Naive thymus-derived CD4-positive, alpha-beta T cell (primary cell): ENCODE data around the gene UNC13A. TPM values are rescaled to one million over a fixed set of nuclear protein-coding genes. Genes with fewer than 3 reads are reported as not detected.
A peak's percentile ranks its signal among the peaks of the same experiment; 100 is the strongest.

Experiments used
- ATAC-seq: fragments of 150-1000 bp; cut with Tn5 transposase; 2 replicates; pipeline ENCODE4 v1.10.0; 2021; ENCODE audit warnings: mild to moderate bottlenecking, moderate library complexity
- CTCF ChIA-PET: fragments of 350-600 bp; sonication (Branson Sonifier 250); formaldehyde crosslinking; loops from one replicate; lab custom pipeline; 2021; ENCODE audit warnings: antibody characterized with exemption; lab: Charles Lee
- POLR2A ChIA-PET: fragments of 350-600 bp; sonication (Branson Sonifier 250); formaldehyde crosslinking; loops from one replicate; lab custom pipeline; 2021; ENCODE audit warnings: antibody characterized with exemption, inconsistent platforms; lab: Charles Lee
- DNase-seq, 9 donors: peaks; one replicate each; pipeline versions ENCODE4 v3.0.0 to v3.0.0-alpha.2; 2020 to 2022; ENCODE audit warnings: mixed read lengths in 1 of 9
- H3K27ac ChIP-seq: one replicate; pipeline ENCODE4 v1.7.0; 2013; ENCODE audit warnings: mild to moderate bottlenecking, low read depth, low read length, moderate library complexity
- H3K27me3 ChIP-seq, 2 donors: one replicate each; pipeline ENCODE4 v1.7.0; 2013; ENCODE audit warnings: low read length in 2 of 2, mild to moderate bottlenecking in 2 of 2, moderate library complexity in 2 of 2; ENCODE audit not compliant: control insufficient read depth in 2 of 2, insufficient read depth in 2 of 2
- H3K36me3 ChIP-seq, 3 experiments: 1 replicate in 2 of 3; 2 replicates in 1 of 3; pipeline ENCODE4 v1.7.0; 2013; ENCODE audit warnings: low read length in 3 of 3, mild to moderate bottlenecking in 3 of 3, moderate library complexity in 1 of 3; ENCODE audit not compliant: insufficient read depth in 3 of 3, control insufficient read depth in 2 of 3
- H3K4me1 ChIP-seq, 2 donors: one replicate each; pipeline ENCODE4 v1.7.0; 2013; ENCODE audit warnings: low read length in 2 of 2, mild to moderate bottlenecking in 2 of 2, moderate library complexity in 1 of 2; ENCODE audit not compliant: control insufficient read depth in 2 of 2, insufficient read depth in 2 of 2
- H3K4me3 ChIP-seq: 2 replicates; pipeline ENCODE4 v1.7.0; 2013; ENCODE audit warnings: mild to moderate bottlenecking, low read length
- H3K9me3 ChIP-seq, 3 experiments: 1 replicate in 2 of 3; 2 replicates in 1 of 3; pipeline ENCODE4 v1.7.0; 2013; ENCODE audit warnings: low read length in 3 of 3; ENCODE audit not compliant: control insufficient read depth in 2 of 3
- H3K27ac Mint-ChIP-seq, 9 donors: one replicate each; pipeline ENCODE4 v1.8.0; 2020 to 2022; ENCODE audit warnings: mixed read lengths in 9 of 9, mild to moderate bottlenecking in 8 of 9, moderate library complexity in 5 of 9, inconsistent platforms in 2 of 9
- H3K27me3 Mint-ChIP-seq, 5 donors: one replicate each; pipeline ENCODE4 v1.8.0; 2021 to 2022; ENCODE audit warnings: mixed read lengths in 5 of 5, mild to moderate bottlenecking in 1 of 5
- H3K36me3 Mint-ChIP-seq, 5 donors: one replicate each; pipeline ENCODE4 v1.8.0; 2020 to 2022; ENCODE audit warnings: mixed read lengths in 5 of 5, mild to moderate bottlenecking in 3 of 5, inconsistent platforms in 1 of 5
- H3K4me1 Mint-ChIP-seq, 7 donors: one replicate each; pipeline ENCODE4 v1.8.0; 2020 to 2022; ENCODE audit warnings: mixed read lengths in 7 of 7, mild to moderate bottlenecking in 3 of 7, inconsistent platforms in 1 of 7
- H3K4me3 Mint-ChIP-seq, 10 donors: one replicate each; pipeline ENCODE4 v1.8.0; 2020 to 2022; ENCODE audit warnings: mild to moderate bottlenecking in 10 of 10, mixed read lengths in 10 of 10, moderate library complexity in 6 of 10, inconsistent platforms in 2 of 10
- H3K9me3 Mint-ChIP-seq, 11 donors: one replicate each; pipeline ENCODE4 v1.8.0; 2020 to 2022; ENCODE audit warnings: mixed read lengths in 11 of 11, mild to moderate bottlenecking in 4 of 11, inconsistent platforms in 1 of 11, moderate library complexity in 1 of 11
- intact Hi-C, 2 donors: fragments of 100-400 bp; cut with micrococcal nuclease; formaldehyde crosslinking; loops; one replicate each; pipeline ENCODE4 v1.15.1; 2023
- polyA plus RNA-seq, 2 donors: library from polyadenylated mRNA; unstranded; fragments of 300-500 nt; fragmentation: Illumina TruSeq; gene quantifications; one replicate each; pipeline ENCODE4 v1.2.3, GENCODE V29; 2021
- total RNA-seq, 6 experiments: library from RNA in 5 of 6; stranded (reverse) in 5 of 6; gene quantifications; 1 replicate in 5 of 6; 2 replicates in 1 of 6; pipeline ENCODE4 v1.2.3 and lab custom pipeline; 2021 to 2026

Gene UNC13A
- total and polyA plus RNA-seq, 7 experiments from 2014 or later: 0.02 to 0.30 (median 0.04) TPM; not detected in 1

DNA sequence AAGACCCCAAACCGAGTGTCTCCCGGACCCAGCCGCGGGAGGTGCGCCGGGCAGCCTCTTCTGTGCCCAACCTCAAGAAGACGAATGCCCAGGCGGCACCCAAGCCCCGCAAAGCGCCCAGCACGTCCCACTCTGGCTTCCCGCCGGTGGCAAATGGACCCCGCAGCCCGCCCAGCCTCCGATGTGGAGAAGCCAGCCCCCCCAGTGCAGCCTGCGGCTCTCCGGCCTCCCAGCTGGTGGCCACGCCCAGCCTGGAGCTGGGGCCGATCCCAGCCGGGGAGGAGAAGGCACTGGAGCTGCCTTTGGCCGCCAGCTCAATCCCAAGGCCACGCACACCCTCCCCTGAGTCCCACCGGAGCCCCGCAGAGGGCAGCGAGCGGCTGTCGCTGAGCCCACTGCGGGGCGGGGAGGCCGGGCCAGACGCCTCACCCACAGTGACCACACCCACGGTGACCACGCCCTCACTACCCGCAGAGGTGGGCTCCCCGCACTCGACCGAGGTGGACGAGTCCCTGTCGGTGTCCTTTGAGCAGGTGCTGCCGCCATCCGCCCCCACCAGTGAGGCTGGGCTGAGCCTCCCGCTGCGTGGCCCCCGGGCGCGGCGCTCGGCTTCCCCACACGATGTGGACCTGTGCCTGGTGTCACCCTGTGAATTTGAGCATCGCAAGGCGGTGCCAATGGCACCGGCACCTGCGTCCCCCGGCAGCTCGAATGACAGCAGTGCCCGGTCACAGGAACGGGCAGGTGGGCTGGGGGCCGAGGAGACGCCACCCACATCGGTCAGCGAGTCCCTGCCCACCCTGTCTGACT is 39.0 kb upstream of the UNC13A start:
- H3K36me3 ChIP-seq: peaks cover 0 to 84% (median 11%) of the 10 kb centered on the region in 3 experiments
- no peak overlapping the region for H3K27ac Mint-ChIP-seq
- H3K4me3 Mint-ChIP-seq: no peak overlapping the region
- H3K4me3 ChIP-seq: no peak overlapping the region
- ChIA-PET CTCF (interaction anchor here (0.7 kb wide), 1 partner anchor 205 kb away, joined by 3 read pairs; the partner anchor contains the start of gene CCDC124), POLR2A (no interaction called here)
- H3K27me3 ChIP-seq: no peaks in the 10 kb centered on the region
- no peaks in the 10 kb centered on the region for H3K9me3 Mint-ChIP-seq
- H3K4me1 Mint-ChIP-seq: peaks cover 18 to 38% (median 30%) of the 10 kb centered on the region in 7 donors
- no peak overlapping the region for H3K27ac ChIP-seq
- no peaks in the 10 kb centered on the region for H3K9me3 ChIP-seq
- H3K36me3 Mint-ChIP-seq: peaks cover 4 to 27% (median 11%) of the 10 kb centered on the region in 5 donors
- intact Hi-C loops: no loop called here
- peaks cover 0 to under 1% of the 10 kb centered on the region in 2 donors for H3K4me1 ChIP-seq
- H3K27me3 Mint-ChIP-seq: no peaks in the 10 kb centered on the region
- ATAC-seq (no peak), DNase-seq (no peak)

DNA sequence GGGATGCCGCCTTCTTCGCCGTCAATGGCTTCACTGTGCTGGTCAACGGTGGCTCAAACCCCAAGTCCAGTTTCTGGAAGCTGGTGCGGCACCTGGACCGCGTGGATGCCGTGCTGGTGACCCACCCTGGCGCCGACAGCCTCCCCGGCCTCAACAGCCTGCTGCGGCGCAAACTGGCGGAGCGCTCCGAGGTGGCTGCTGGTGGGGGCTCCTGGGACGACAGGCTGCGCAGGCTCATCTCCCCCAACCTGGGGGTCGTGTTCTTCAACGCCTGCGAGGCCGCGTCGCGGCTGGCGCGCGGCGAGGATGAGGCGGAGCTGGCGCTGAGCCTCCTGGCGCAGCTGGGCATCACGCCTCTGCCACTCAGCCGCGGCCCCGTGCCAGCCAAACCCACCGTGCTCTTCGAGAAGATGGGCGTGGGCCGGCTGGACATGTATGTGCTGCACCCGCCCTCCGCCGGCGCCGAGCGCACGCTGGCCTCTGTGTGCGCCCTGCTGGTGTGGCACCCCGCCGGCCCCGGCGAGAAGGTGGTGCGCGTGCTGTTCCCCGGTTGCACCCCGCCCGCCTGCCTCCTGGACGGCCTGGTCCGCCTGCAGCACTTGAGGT is 38.1 kb upstream of the UNC13A start:
- Histone ChIP-seq H3K27ac (no peak overlapping the region), H3K36me3 (peaks cover 0 to 77% (median 14%) of the 10 kb centered on the region in 3 experiments), H3K4me1 (peaks cover 5% of the 10 kb centered on the region in 2 donors), H3K27me3 (no peaks in the 10 kb centered on the region), H3K4me3 (no peak overlapping the region), H3K9me3 (no peaks in the 10 kb centered on the region)
- H3K36me3 Mint-ChIP-seq: peaks cover 1 to 19% (median 8%) of the 10 kb centered on the region in 5 donors
- H3K27ac Mint-ChIP-seq: no peak overlapping the region
- POLR2A ChIA-PET: no interaction called here
- intact Hi-C loops: no loop called here
- DNase-seq: no peak
- peaks cover 20 to 40% (median 32%) of the 10 kb centered on the region in 7 donors for H3K4me1 Mint-ChIP-seq
- CTCF ChIA-PET: interaction anchor here (1.0 kb wide), 1 partner anchor 130 kb away, joined by 3 read pairs; no protein-coding TSS in a partner anchor
- H3K9me3 Mint-ChIP-seq: no peaks in the 10 kb centered on the region
- H3K27me3 Mint-ChIP-seq: no peaks in the 10 kb centered on the region
- no peak overlapping the region for H3K4me3 Mint-ChIP-seq
- no peak for ATAC-seq

DNA sequence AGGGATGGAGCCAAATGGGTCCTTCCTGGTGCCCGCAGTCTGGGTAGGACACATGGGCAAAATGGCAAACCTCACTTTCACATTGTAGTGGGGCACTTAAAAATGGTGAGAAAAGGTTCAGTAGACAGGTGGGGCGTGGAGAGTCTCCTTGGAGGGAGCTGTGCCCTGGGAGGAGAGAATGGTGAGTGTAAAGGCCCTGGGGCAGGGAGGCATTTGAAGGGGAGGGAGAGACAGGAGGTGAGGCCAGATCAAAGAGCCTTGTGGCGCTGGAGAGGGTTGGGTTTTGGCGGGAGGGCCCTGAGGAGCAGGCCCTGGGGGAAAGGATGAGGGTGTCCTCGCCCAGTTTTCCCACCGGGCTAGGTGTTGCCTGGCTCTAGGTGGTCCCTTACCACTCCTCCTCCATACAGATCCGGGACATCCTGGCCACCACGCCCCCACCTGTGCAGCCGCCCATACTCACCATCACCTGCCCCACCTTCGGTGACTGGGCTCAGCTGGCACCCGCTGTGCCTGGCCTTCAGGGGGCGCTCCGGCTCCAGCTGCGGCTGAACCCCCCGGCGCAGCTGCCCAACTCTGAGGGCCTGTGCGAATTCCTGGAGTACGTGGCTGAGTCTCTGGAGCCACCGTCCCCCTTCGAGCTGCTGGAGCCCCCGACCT is 37.4 kb upstream of the UNC13A start:
- Mint-ChIP-seq H3K27ac (peak overlapping the region in 6 of 9 donors; percentile 8 to 69 (median 52)), H3K27me3 (no peaks in the 10 kb centered on the region), H3K36me3 (peaks cover 0 to 16% (median 4%) of the 10 kb centered on the region in 5 donors), H3K9me3 (no peaks in the 10 kb centered on the region), H3K4me1 (peaks cover 24 to 40% (median 34%) of the 10 kb centered on the region in 7 donors), H3K4me3 (no peak overlapping the region)
- Histone ChIP-seq H3K4me1 (peaks cover 12% of the 10 kb centered on the region in 2 donors), H3K4me3 (no peak overlapping the region), H3K27ac (no peak overlapping the region), H3K9me3 (no peaks in the 10 kb centered on the region), H3K36me3 (peaks cover 0 to 70% (median 14%) of the 10 kb centered on the region in 3 experiments), H3K27me3 (no peaks in the 10 kb centered on the region)
- CTCF ChIA-PET: interaction anchor here (1.0 kb wide), 1 partner anchor 130 kb away, joined by 3 read pairs; no protein-coding TSS in a partner anchor
- ATAC-seq: peak; percentile 20
- POLR2A ChIA-PET: interaction anchor here (0.5 kb wide), 1 partner anchor 106 kb away, joined by 3 read pairs; no protein-coding TSS in a partner anchor
- no peak for DNase-seq
- intact Hi-C loops: loop anchor here in 1 of 2 donors (1.0 kb wide), 1 partner anchor 59 kb away; no protein-coding TSS in a partner anchor

DNA sequence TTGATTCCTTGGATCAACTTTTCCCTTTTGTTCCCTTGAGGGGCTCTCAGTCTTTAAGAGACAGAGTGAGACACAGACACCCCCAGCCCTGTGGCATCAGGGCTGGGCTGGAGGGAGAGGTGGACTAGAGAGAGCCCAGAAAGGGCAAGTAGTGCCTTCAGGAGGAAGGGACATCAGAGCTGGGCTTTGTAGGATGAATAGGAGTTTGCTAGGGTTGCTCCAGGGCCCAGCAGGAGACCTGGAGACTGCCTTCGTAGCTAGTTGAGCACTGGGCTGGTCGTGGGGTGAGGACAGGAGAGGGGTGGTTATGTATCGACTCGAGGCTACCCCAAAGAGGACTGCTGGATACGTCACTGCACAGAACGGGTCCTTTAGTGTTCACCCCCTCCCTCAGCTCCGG is 36.5 kb upstream of the UNC13A start:
- Mint-ChIP-seq H3K9me3 (no peaks in the 10 kb centered on the region), H3K27me3 (no peaks in the 10 kb centered on the region), H3K4me3 (no peak overlapping the region), H3K36me3 (peaks cover 0 to 12% (median 4%) of the 10 kb centered on the region in 5 donors), H3K27ac (peak overlapping the region in 2 of 9 donors; percentile 14 to 78), H3K4me1 (peaks cover 24 to 40% (median 34%) of the 10 kb centered on the region in 7 donors)
- no peak overlapping the region for H3K4me3 ChIP-seq
- H3K4me1 ChIP-seq: peaks cover 18 to 19% of the 10 kb centered on the region in 2 donors
- ChIA-PET CTCF (interaction anchor here (1.0 to 1.2 kb wide), 2 partner anchors 21 to 131 kb away, joined by 3 to 4 read pairs; no protein-coding TSS in a partner anchor), POLR2A (no interaction called here)
- H3K27ac ChIP-seq: no peak overlapping the region
- intact Hi-C loops: loop anchor here in 1 of 2 donors (1.0 kb wide), 1 partner anchor 60 kb away; no protein-coding TSS in a partner anchor
- DNase-seq (no peak), ATAC-seq (no peak)
- H3K36me3 ChIP-seq: peaks cover 0 to 66% (median 14%) of the 10 kb centered on the region in 3 experiments
- no peaks in the 10 kb centered on the region for H3K27me3 ChIP-seq
- H3K9me3 ChIP-seq: no peaks in the 10 kb centered on the region

DNA sequence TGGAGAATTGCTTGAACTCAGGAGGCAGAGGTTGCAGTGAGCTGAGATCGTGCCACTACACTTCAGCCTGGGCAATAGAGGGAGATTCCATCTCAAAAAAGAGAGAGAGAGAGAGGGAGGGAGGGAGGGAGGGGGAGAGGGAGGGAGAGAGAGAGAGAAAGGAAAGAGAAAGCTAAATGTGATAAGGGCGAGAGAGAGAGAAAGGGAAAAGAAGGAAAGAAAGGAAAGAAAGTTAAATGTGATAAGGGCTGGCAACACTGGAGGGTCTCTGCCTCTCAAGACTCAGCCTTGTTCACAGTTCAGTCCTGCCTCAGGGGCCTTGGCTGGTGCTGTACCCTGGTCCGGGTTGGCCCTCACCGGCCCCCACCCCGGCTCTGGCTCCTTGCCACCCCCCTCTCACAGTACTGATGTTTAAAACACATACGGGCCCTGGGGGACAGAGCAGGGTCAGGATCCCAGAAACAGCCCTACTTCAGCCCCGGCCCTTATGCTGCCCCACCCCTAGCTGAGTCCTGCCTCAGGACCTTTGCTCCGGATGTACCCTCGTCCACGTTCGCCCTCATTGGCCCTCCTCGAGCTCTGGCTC is 34.6 kb upstream of the UNC13A start:
- H3K27ac Mint-ChIP-seq: no peak overlapping the region
- Histone ChIP-seq H3K27me3 (no peaks in the 10 kb centered on the region), H3K27ac (no peak overlapping the region), H3K4me3 (no peak overlapping the region), H3K9me3 (no peaks in the 10 kb centered on the region), H3K36me3 (peaks cover 0 to 51% (median 12%) of the 10 kb centered on the region in 3 experiments), H3K4me1 (peaks cover 19 to 24% of the 10 kb centered on the region in 2 donors)
- no peaks in the 10 kb centered on the region for H3K9me3 Mint-ChIP-seq
- CTCF ChIA-PET: no interaction called here
- H3K27me3 Mint-ChIP-seq: no peaks in the 10 kb centered on the region
- POLR2A ChIA-PET: no interaction called here
- peaks cover 32 to 40% (median 35%) of the 10 kb centered on the region in 7 donors for H3K4me1 Mint-ChIP-seq
- intact Hi-C loops: no loop called here
- peaks cover 0 to 11% (median 4%) of the 10 kb centered on the region in 5 donors for H3K36me3 Mint-ChIP-seq
- DNase-seq: no peak
- H3K4me3 Mint-ChIP-seq: peak overlapping the region in 1 of 10 donors; percentile 91
- ATAC-seq: no peak

DNA sequence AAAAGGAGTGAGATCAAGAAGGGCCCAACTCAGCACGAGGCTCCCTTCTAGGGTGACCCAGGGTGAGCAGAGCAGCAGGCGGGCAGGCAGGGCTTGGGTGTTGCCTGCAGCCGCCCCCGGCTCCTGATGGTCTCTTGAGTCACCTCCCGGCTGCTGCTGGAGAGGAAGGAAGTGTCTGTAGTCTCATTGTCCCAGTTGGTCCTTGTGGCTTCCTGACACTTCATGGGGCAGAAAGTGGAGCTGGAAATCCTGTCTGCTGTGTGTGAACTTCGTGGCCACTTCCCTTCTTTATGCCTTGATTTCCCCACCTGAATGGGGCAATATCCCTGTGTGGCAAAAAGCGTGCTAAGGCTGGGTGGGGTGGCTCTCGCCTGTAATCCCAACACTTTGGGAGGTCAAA is 33.7 kb upstream of the UNC13A start:
- H3K4me3 Mint-ChIP-seq: peak overlapping the region in 9 of 10 donors; percentile 84 to 93 (median 89)
- Histone ChIP-seq H3K27me3 (no peaks in the 10 kb centered on the region), H3K4me1 (peaks cover 19 to 24% of the 10 kb centered on the region in 2 donors), H3K36me3 (peaks cover 0 to 42% (median 11%) of the 10 kb centered on the region in 3 experiments), H3K9me3 (no peaks in the 10 kb centered on the region), H3K27ac (no peak overlapping the region), H3K4me3 (no peak overlapping the region)
- H3K36me3 Mint-ChIP-seq: peaks cover 0 to 11% (median 4%) of the 10 kb centered on the region in 5 donors
- H3K27ac Mint-ChIP-seq: peak overlapping the region in 5 of 9 donors; percentile 31 to 83 (median 54)
- ChIA-PET POLR2A (interaction anchor here (1.0 to 1.8 kb wide), 2 partner anchors 19 to 128 kb away, joined by 3 to 6 read pairs; no protein-coding TSS in a partner anchor), CTCF (no interaction called here)
- H3K9me3 Mint-ChIP-seq: no peaks in the 10 kb centered on the region
- peaks cover 0 to 2% (median 0%) of the 10 kb centered on the region in 5 donors for H3K27me3 Mint-ChIP-seq
- ATAC-seq: peak; percentile 36
- H3K4me1 Mint-ChIP-seq: peaks cover 37 to 47% (median 41%) of the 10 kb centered on the region in 7 donors
- intact Hi-C loops: no loop called here
- DNase-seq: no peak
